GM21619 (cell line): ENCODE results near the gene TOMM7.
"Not testable (repeated sequence)": the region's sequence is repeated elsewhere in the genome, so short reads cannot be mapped to it uniquely, and the experiment has no call there.

Experiments used
- ATAC-seq: cut with Tn5 transposase; IDR thresholded peaks from one replicate; pipeline ENCODE4 v1.9.1; 2021; ENCODE audit not compliant: unreplicated experiment

TOMM7 gene

GRCh38 chr7:22790640-22791039 is 32.0 kb downstream of the TOMM7 start:
- ATAC-seq = not testable (repeated sequence)

- ATAC-seq = no peak
Observed at GRCh38 chr7:22787951-22788350, 34.7 kb downstream of the TOMM7 start.

- ATAC-seq = no peak
Observed at GRCh38 chr7:22786290-22786932, 36.2 kb downstream of the TOMM7 start.

GRCh38 chr7:22784346-22784745 is 38.3 kb downstream of the TOMM7 start:
- ATAC-seq = no peak

- no peak for ATAC-seq
Observed at GRCh38 chr7:22783421-22783820, 39.2 kb downstream of the TOMM7 start.

- peak; percentile 80 for ATAC-seq
Observed at GRCh38 chr7:22782616-22783232, 39.9 kb downstream of the TOMM7 start.

- ATAC-seq = no peak
Observed at GRCh38 chr7:22781230-22781711, 41.4 kb downstream of the TOMM7 start.

- ATAC-seq = not testable (repeated sequence)
Observed at GRCh38 chr7:22779730-22780323, 42.8 kb downstream of the TOMM7 start.

- ATAC-seq = no peak
Observed at GRCh38 chr7:22776964-22777363, 45.7 kb downstream of the TOMM7 start.

GRCh38 chr7:22772885-22773284 is 49.8 kb downstream of the TOMM7 start:
- no peak for ATAC-seq

GRCh38 chr7:22771872-22772228 is 50.8 kb downstream of the TOMM7 start:
- ATAC-seq = no peak

- no peak for ATAC-seq
Observed at GRCh38 chr7:22771194-22771871, 51.3 kb downstream of the TOMM7 start.

- ATAC-seq = peak; percentile 82
Observed at GRCh38 chr7:22765609-22766008, 57.0 kb downstream of the TOMM7 start.
